Fibroblast of skin of left quadriceps (primary cell): ENCODE results near the gene BTBD19.

Experiments used
- DNase-seq, 2 experiments: peaks; one replicate each; pipeline ENCODE4 v3.0.0-alpha.2; 2013; ENCODE audit warnings: low read depth in 2 of 2

Gene BTBD19

GRCh38 chr1:44855742-44856141, 47.4 kb downstream of the BTBD19 start:
- DNase-seq: no peak

- no peak for DNase-seq
Measured at GRCh38 chr1:44857446-44857845, 49.1 kb downstream of the BTBD19 start.

DNA sequence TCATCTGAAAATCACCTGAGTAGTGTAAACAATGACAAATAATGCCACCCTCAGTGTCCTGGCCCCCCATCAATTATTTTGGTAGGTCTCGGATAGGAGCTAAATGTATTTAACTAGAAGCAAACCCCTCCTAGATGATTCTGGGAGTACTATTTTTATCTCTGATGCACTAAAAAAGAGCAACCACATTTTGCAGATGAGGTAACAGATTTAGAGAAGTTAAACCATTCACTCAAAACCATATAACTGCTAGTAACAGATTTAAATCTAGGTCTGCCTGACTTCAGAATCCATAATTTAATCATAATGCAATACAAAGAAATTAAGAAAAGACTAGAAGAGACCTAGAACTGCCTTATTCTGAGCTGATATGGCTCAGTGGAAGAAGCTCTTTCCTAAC, 52.0 kb downstream of the BTBD19 start:
- no peak for DNase-seq

DNA sequence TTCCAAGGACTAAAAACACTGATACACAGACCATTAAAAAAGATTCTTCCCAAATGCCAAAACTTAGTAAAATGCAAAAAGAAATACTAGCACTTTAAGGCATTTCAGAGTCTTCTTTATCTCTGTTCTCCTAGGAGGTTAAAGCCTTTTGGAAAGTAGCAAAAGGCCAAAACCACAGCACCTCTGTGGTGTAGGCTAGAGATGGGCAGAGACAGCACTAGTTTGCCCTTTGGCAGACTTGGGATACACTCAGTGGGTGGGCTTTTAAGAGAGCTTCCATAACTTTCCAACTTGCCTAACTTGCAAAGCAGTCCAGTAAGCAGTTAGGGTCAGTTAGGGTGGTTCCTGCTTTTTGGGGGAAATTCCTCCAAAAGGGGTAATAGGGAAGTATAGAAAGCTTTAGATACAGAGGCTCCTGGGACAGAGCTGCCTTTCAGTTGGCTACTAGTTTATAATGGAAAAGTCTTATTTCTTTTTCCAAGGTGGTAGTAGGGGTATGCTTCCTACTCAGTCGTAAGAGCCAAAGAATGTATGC, 52.6 kb downstream of the BTBD19 start:
- DNase-seq: no peak

GRCh38 chr1:44862829-44863401, 54.6 kb downstream of the BTBD19 start:
- DNase-seq: no peak
